GM21447 (cell line): Measurements from ENCODE around the gene UST.
"Not testable (repeated sequence)": the region's sequence is repeated elsewhere in the genome, so short reads cannot be mapped to it uniquely, and the experiment has no call there.

Source experiments
- ATAC-seq: cut with Tn5 transposase; IDR thresholded peaks from one replicate; pipeline ENCODE4 v1.9.1; 2021; ENCODE audit not compliant: unreplicated experiment

The UST gene

DNA sequence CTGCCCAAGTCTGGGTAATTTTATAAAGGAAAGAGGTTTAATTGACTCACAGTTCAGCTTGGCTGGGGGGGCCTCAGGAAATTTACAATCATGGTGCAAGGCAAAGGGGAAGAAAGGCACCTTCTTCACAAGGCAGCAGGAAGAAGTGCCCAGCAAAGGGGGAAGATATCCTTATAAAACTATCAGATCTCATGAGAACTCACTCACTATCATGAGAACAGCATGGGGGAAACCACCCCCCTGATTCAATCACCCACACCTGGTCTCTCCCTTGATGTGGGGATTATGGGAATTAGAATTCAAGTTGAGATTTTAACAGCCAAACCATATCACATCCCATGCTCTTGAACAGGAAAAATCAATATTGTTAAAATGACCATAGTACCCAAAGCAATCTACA lies 355.5 kb downstream of the UST start:
- ATAC-seq = no peak

DNA sequence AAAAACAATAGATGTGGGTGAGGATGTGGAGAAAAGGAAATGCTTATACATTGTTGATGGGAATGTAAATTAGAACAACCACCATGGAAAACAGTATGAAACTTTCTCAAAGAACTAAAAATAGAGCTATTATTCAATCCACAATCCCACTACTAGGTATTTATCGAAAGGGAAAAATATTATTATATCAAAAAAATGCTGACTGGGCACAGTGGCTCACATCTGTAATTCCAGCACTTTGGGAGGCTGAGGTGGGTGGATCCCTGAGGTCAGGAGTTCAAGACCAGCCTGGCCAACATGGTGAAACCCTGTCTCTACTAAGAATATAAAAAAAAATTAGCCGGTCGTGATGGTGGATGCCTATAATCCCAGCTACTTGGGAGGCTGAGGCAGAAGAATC lies 357.1 kb downstream of the UST start:
- not testable (repeated sequence) for ATAC-seq

DNA sequence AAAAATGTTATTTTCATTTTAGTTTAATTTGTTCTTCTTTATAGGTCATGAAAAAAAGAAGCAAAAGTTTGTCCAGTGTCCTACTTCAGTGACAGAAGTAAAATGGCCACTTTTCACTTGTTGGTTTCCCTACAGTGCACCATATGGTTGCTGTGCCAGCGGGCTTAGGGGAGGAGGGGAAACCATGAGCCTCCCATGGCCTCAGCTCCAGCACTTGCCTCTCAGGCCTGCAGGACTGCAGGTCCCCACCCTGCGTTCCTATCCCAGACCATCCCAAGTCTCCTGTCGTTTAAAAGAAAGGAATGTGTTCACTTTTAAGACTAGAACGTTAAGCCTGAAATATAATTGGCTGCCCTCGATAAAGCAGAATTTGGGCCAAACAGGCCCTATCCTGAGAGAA lies 360.7 kb downstream of the UST start:
- ATAC-seq = no peak

GRCh38 chr6:149108038-149108748 lies 361.4 kb downstream of the UST start:
- ATAC-seq = no peak

DNA sequence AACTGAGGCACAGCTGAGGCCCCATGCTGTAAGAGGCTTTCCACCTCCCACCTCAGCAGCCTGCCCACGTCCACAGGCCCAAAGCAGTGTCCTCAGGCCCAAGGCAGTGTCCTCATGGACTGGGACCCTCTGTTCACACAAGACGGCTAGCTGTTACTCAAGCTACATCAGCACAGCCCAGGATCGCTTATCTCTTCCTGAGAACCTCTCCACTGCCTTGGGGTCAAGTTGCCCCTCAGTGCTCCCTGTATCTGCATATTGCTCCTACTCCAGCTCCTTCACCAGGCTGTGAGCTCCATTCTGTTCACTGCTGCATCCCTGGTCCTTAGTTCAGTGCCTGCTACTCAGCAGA lies 361.9 kb downstream of the UST start:
- ATAC-seq = no peak

DNA sequence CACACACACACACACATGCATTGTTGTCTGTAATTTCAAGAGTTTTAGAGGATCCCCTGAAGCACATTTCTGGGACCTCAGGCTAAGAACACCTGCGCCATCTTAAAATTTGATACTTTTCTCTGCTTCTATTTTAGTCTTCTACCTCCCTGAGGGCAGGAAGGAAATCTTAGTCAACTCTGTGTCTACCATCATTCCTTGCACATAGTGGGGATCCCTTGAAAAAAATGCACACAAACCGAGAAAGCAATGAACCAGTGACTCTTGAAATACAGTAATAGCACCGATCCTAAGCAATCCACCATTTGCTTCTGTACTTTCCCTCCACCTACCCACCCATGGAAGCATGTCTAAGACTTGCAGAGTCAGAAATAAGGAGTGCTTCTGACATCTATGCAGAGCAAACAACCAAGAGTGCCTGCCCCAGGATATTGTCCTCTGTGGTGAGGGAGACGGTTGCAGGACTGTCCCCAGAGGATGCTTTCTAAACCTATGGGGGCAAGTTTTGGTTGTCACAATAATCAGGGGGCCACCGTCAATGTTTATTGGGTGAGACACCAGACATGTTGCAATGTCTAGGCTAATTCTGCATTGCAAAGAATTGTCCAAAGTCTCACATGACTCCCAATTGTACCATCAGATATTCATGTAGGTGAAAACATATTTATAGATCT lies 362.7 kb downstream of the UST start:
- peak; percentile 40 for ATAC-seq

GRCh38 chr6:149111556-149112115 lies 364.8 kb downstream of the UST start:
- peak; percentile 53 for ATAC-seq

- peak; percentile 55 for ATAC-seq
These were observed 366.1 kb downstream of the UST start for GRCh38 chr6:149112976-149113375.

DNA sequence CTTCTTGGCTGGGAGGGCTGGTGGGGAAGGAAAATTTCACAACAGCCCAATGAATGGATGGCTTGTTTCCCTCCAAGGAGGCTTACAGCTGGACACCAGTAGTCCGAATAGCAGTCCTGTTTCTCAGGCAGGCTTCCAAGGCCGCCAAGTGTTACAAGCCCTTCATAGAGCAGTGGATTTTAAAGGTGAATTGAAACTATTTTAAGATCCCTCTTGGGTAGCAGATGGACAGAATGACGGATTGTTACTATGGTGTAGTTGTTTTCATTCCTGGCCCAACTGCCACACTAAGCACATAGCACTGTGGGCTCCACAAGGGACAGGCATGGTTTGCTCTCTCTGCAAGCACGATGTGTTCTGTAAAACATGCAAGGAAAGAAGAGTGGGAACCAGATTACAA lies 367.3 kb downstream of the UST start:
- ATAC-seq = no peak

DNA sequence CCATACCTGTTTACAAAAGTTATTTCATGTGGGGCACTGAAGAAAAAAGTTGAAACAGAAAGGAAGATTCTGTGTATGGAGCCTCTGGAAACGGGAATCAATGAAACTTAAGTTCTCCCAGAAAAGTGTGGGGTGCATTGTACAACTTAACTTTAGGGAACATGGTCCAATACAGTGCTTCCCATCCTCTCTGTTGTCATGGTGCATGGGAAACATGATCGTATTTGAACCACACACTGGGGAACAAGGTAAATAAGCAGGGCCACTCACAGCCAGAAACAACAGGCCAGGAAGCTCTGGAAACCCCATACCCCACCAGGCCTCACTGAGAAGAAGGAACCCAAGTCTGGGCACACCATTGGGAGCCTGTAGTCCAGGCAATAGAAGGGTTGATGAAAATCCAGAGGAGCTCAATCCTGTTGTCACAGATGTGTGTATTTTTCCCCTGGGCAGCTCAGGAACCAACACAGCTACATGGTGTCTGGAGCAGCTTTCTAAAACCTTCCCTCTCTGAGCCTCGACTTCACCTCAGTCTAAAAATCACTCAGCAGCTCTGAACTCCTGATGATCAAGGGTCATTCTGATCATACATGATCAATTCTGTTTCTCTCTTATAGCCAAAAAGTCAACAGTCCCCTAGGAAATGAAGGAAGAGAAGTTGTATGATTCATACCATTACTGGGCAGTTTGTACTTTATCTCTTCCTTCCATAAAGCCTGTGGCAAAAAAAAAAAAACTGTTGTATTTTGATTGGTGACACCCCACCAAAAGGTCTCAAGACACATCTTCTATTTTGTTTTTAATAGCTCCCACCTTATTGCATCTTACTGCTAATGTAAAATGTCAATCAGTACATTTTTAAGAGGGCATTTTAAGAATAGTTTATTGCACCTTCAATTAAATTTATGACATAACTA lies 372.2 kb downstream of the UST start:
- ATAC-seq = no peak

GRCh38 chr6:149122850-149123821 lies 376.3 kb downstream of the UST start:
- ATAC-seq = no peak

DNA sequence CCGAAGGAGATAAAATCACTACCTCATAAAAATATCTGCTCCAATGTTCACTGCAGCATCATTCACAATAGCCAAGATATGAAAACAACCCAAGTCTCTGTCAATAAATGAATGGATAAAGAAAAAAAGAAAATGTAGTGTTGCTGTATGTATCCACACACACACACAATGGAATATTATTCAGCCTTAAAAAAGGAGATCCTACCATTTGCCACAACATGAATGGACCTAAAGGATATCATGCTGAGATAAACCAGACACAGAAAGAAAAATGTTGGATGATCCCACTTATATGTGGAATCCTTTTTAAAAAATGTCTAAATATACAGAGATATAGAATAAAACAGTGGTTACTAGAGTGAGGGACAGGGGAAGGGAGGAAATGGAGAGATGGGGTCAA lies 378.5 kb downstream of the UST start:
- no peak for ATAC-seq
